ENCODE data around the gene IL34.
"Not testable (repeated sequence)": the region's sequence is repeated elsewhere in the genome, so short reads cannot be mapped to it uniquely, and the experiment has no call there.

IL34 gene

DNA sequence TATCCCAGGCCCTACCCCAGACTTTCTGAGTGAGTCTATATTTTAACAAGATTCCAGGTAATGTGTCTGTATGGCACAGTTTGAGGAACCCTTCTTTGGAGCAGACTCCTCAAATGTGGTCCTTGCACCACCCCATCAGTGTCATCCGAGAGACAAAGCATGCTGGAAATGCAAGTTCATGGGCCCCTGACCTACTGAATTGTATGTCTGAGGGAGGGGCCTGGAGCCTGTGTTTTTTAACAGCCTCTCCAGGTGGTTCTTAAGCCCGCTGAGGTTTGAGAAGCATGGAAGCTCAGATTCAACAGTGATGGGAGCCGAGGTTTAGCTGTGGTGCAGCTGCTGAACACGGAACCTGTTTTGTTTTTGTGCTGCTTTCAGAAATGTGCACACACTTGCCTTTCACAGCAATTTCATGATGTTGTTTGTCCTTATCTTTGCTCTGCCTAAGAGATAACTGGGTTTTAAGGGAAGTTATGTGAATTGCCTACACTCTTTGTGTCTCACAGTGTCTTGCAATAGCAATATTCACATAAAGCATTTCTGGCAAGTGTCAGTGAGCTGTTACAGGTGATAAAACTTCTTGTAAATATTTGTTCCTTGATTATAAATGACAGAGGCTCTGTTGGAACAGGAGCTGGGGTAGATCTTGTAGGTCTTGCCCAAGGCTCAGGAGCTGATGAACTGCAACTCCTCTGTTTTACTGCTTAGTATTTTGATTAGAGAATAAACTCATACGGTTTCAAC, 32.0 kb upstream of the IL34 start (continued):
- TF ChIP-seq TSHZ2 (CRISPR knock-in tag; IDR thresholded peaks at IDR 0.05): no peak
- no peak for TF ChIP-seq ZNF70 (CRISPR knock-in tag; IDR thresholded peaks at IDR 0.05)
- no peak for TF ChIP-seq TOX (CRISPR knock-in tag; IDR thresholded peaks at IDR 0.05; ENCODE audit: borderline replicate concordance)
- no peak for TF ChIP-seq TCF4 (CRISPR knock-in tag; IDR thresholded peaks at IDR 0.05; ENCODE audit: borderline replicate concordance)
- TF ChIP-seq ZNF565 (CRISPR knock-in tag; conservative IDR thresholded peaks at IDR 0.05; ENCODE audit: low read depth): no peak

DNA sequence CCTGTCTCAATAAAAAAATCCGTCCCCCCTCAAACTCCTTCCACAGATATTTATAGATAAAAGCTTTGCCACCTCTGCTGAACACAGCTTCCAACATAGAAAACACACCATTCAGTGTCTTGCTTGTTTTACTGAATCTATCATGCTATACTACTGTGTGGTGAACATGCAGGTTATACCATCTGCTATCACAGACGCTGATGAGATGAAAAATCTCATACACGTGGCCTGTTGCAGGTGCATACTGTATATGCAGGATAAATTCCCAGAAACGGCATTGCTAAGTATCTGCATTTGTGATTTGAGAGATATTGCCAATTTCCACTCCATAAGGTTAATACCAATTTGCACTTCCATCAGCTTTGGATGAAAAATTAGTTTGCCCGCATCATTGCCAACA, 30.4 kb upstream of the IL34 start:
- TF ChIP-seq, protein P1, sequence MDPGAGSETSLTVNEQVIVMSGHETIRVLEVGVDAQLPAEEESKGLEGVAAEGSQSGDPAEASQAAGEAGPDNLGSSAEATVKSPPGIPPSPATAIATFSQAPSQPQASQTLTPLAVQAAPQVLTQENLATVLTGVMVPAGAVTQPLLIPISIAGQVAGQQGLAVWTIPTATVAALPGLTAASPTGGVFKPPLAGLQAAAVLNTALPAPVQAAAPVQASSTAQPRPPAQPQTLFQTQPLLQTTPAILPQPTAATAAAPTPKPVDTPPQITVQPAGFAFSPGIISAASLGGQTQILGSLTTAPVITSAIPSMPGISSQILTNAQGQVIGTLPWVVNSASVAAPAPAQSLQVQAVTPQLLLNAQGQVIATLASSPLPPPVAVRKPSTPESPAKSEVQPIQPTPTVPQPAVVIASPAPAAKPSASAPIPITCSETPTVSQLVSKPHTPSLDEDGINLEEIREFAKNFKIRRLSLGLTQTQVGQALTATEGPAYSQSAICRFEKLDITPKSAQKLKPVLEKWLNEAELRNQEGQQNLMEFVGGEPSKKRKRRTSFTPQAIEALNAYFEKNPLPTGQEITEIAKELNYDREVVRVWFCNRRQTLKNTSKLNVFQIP (CRISPR knock-in tag; IDR thresholded peaks at IDR 0.05; ENCODE audit: borderline replicate concordance, low read depth): no peak
- no peak for TF ChIP-seq BACH2 (CRISPR knock-in tag; IDR thresholded peaks at IDR 0.05; ENCODE audit: borderline replicate concordance)
- TF ChIP-seq CSRNP3 (CRISPR knock-in tag; IDR thresholded peaks at IDR 0.05): no peak
- ATAC-seq: no peak

DNA sequence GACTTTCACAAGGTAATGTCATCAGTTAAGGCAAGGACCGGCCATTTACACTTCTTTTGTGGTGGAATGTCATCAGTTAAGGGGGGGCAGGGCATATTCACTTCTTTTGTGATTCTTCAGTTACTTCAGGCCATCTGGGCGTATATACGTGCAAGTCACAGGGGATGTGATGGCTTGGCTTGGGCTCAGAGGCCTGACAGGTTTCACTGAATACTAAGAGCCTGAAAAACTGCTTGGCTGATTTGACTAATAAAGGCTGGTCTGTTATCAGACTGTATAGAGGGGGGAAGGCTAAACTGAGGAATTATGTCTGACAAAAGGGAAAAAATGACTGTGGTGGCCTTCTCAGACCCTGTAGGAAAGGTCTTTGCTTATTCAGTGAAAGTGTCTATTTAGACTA, 24.5 kb upstream of the IL34 start:
- not testable (repeated sequence) for ATAC-seq

DNA sequence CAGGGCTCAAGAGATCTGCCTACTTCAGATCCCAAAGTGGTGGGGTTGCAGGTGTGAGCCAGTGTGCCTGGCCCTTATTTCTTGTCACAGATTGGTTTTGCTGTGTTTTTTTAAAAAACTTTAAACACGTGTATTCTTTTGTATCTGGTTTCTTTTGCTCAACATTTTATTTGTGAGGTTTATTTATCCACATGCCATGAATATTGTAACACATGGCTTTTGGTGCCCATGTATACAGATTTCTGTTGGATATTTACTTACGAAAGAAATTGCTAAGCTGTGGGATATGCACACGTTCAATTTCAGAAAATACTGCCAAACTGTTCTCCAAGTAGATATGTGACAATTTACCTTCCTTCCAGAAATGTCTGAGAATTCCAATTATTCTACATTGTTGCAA, 18.7 kb upstream of the IL34 start:
- TF ChIP-seq ARNTL (CRISPR knock-in tag; IDR thresholded peaks at IDR 0.05; ENCODE audit: borderline replicate concordance, low read depth) (no peak), ESRRG (CRISPR knock-in tag; IDR thresholded peaks at IDR 0.05) (no peak), ZC3H10 (CRISPR knock-in tag; IDR thresholded peaks at IDR 0.05) (no peak), ZNF565 (CRISPR knock-in tag; conservative IDR thresholded peaks at IDR 0.05; ENCODE audit: low read depth) (no peak), ISL1 (CRISPR knock-in tag; IDR thresholded peaks at IDR 0.05) (no peak), GLIS3 (CRISPR knock-in tag; IDR thresholded peaks at IDR 0.05) (no peak), ZNF70 (CRISPR knock-in tag; IDR thresholded peaks at IDR 0.05) (no peak), CSDC2 (CRISPR knock-in tag; IDR thresholded peaks at IDR 0.05) (no peak), BACH2 (CRISPR knock-in tag; IDR thresholded peaks at IDR 0.05; ENCODE audit: borderline replicate concordance) (no peak), RARB (CRISPR knock-in tag; IDR thresholded peaks at IDR 0.05) (no peak), SNAI2 (CRISPR knock-in tag; IDR thresholded peaks at IDR 0.05) (no peak), CSRNP3 (CRISPR knock-in tag; IDR thresholded peaks at IDR 0.05) (no peak), PPARA (CRISPR knock-in tag; IDR thresholded peaks at IDR 0.05; ENCODE audit: borderline replicate concordance) (no peak), ZFP30 (CRISPR knock-in tag; IDR thresholded peaks at IDR 0.05) (no peak), TCF4 (CRISPR knock-in tag; IDR thresholded peaks at IDR 0.05; ENCODE audit: borderline replicate concordance) (no peak), TSHZ2 (CRISPR knock-in tag; IDR thresholded peaks at IDR 0.05) (no peak), ZFP3 (CRISPR knock-in tag; IDR thresholded peaks at IDR 0.05) (no peak)
- TF ChIP-seq, protein P2, sequence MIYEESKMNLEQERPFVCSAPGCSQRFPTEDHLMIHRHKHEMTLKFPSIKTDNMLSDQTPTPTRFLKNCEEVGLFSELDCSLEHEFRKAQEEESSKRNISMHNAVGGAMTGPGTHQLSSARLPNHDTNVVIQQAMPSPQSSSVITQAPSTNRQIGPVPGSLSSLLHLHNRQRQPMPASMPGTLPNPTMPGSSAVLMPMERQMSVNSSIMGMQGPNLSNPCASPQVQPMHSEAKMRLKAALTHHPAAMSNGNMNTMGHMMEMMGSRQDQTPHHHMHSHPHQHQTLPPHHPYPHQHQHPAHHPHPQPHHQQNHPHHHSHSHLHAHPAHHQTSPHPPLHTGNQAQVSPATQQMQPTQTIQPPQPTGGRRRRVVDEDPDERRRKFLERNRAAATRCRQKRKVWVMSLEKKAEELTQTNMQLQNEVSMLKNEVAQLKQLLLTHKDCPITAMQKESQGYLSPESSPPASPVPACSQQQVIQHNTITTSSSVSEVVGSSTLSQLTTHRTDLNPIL (CRISPR knock-in tag; IDR thresholded peaks at IDR 0.05; ENCODE audit: low read depth): no peak
- TF ChIP-seq, protein P1 (CRISPR knock-in tag; IDR thresholded peaks at IDR 0.05; ENCODE audit: borderline replicate concordance, low read depth): no peak
- no peak for ATAC-seq

Measured in SK-N-SH treated with all-trans-retinoic acid at 6 μM for 48 hours (cell line).